Retinal pigment epithelial cell (primary cell): ENCODE data around the gene ATP6V0E1.

Source experiments
- DNase-seq: peaks from one replicate; pipeline ENCODE4 v3.0.0-alpha.2; 2010; ENCODE audit warnings: low read depth
- H3K4me3 ChIP-seq: 2 replicates; pipeline ENCODE4 v1.5.1; 2011; ENCODE audit warnings: mild to moderate bottlenecking, low read length, control low read depth, moderate library complexity
- TF ChIP-seq, protein P1 (sequence below): conservative IDR thresholded peaks from 2 replicates; pipeline ENCODE4 v1.5.1; 2011; ENCODE audit warnings: low read depth, low read length, control low read depth, inconsistent platforms

The ATP6V0E1 gene

DNA sequence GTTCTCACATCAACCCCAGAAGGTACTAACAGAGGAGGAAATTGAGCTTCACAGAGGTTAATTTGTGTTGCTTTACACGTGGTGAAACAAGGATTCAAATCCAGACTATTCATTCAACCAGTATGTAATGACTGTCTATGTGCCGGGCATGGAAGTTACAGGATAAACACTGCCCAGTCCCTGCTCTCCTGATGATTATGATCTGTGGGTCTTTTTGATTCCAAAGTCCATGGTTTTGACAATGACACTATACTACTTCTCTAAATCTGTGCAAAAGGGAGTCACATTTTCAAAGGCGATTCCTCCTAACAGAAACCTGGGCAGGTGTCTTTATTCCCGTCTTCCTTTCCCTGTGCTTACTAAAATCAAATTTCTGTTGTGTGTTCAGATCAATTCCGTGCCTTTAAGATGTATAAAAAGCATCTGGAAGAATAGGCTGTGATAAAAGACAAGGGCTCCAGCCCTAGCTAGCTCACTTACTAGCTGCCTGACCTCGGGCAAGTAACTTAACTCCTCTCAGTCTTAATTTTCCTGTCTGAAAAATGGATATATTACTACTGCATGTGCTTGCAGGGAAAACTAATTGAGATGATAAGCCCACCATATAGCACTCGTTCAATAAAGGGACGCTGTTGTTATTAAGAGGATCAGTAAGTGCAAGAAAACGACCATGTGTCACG is 71.6 kb downstream of the ATP6V0E1 start:
- peak overlapping the region; percentile 87 for H3K4me3 ChIP-seq

DNA sequence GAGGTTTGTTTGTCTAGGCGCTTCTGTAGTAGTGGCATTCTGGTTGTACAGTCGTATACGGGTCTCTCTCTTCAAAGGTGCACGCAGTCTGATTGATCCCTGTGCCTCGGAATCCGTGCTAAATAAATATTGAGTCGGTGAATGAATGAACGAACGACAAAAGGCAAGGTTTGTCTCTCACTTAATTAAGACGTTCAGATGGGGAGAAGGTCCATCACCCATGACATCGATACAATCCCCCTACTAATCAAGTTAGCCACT is 72.1 kb downstream of the ATP6V0E1 start:
- H3K4me3 ChIP-seq: peak overlapping the region; percentile 87
- DNase-seq: no peak
- TF ChIP-seq, protein P1, sequence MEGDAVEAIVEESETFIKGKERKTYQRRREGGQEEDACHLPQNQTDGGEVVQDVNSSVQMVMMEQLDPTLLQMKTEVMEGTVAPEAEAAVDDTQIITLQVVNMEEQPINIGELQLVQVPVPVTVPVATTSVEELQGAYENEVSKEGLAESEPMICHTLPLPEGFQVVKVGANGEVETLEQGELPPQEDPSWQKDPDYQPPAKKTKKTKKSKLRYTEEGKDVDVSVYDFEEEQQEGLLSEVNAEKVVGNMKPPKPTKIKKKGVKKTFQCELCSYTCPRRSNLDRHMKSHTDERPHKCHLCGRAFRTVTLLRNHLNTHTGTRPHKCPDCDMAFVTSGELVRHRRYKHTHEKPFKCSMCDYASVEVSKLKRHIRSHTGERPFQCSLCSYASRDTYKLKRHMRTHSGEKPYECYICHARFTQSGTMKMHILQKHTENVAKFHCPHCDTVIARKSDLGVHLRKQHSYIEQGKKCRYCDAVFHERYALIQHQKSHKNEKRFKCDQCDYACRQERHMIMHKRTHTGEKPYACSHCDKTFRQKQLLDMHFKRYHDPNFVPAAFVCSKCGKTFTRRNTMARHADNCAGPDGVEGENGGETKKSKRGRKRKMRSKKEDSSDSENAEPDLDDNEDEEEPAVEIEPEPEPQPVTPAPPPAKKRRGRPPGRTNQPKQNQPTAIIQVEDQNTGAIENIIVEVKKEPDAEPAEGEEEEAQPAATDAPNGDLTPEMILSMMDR: no peak

More for the DNA sequence above, 71.6 kb downstream of the ATP6V0E1 start:
- TF ChIP-seq, protein P1: no peak
- DNase-seq: no peak

GRCh38 chr5:173055983-173056782 is 72.6 kb downstream of the ATP6V0E1 start, which contains the start of gene CREBRF:
Gene CREBRF (plus strand): TSS chr5:173056352. CDS start chr5:173080776, 24,424 bp downstream.
- H3K4me3 ChIP-seq: peak within 1 kb of the TSS; percentile 87
- DNase-seq: peak; percentile 79
- TF ChIP-seq, protein P1: no peak

DNA sequence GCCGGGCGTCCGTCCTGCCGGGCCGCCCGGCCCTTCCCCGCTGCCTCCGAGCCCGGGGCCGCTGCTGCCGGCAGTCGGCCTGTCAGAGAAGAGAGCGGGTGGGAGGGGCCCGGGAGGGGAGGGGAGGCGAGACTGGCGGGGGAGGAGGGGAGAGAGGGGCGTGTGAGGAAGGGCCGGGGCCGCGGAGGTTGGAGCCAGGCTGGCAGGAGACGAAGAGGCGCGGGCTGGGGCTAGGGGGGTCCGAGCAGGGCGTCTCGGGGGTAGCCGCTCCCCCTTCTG is 73.2 kb downstream of the ATP6V0E1 start:
- DNase-seq: no peak
- TF ChIP-seq, protein P1: no peak
- peak overlapping the region; percentile 87 for H3K4me3 ChIP-seq

- DNase-seq: peak; percentile 94
- peak overlapping the region; percentile 87 for H3K4me3 ChIP-seq
- TF ChIP-seq, protein P1: peak; percentile 19
These were observed 73.7 kb downstream of the ATP6V0E1 start for GRCh38 chr5:173057062-173057924.

GRCh38 chr5:173062141-173062540 is 78.6 kb downstream of the ATP6V0E1 start:
- TF ChIP-seq, protein P1: no peak
- DNase-seq: no peak
- no peak overlapping the region for H3K4me3 ChIP-seq
